Lower leg skin (tissue), 3 donors: ENCODE measurements around the gene CDC16.
"Not testable (repeated sequence)": the region's sequence is repeated elsewhere in the genome, so short reads cannot be mapped to it uniquely, and the experiment has no call there.

Experiments used
- CTCF ChIP-seq, 3 donors: fragments of 450-650 bp; IDR thresholded peaks; one replicate each; pipeline ENCODE4 v1.5.1; 2016; ENCODE audit warnings: antibody characterized with exemption in 3 of 3, mild to moderate bottlenecking in 3 of 3, moderate library complexity in 2 of 3
- POLR2A ChIP-seq, 2 donors: fragments of 450-650 bp; IDR thresholded peaks; one replicate each; pipeline ENCODE4 v1.6.1; 2016 to 2017; ENCODE audit warnings: antibody characterized with exemption in 2 of 2, mild to moderate bottlenecking in 1 of 2, moderate library complexity in 1 of 2

- TF ChIP-seq CTCF, POLR2A (IDR thresholded peaks at IDR 0.05): not testable (repeated sequence)
Measured at GRCh38 chr13:114199526-114199925, 35.2 kb upstream of the CDC16 start.
